Right atrium auricular region (tissue), 2 donors: ENCODE results near the gene ZHX3. TPM values are rescaled to one million over a fixed set of nuclear protein-coding genes. Genes with fewer than 3 reads are reported as not detected.
"Not testable (repeated sequence)": the region's sequence is repeated elsewhere in the genome, so short reads cannot be mapped to it uniquely, and the experiment has no call there.

Source experiments
- DNase-seq: peaks from one replicate; pipeline ENCODE4 v3.0.0-alpha.2; 2019; ENCODE audit warnings: low spot score
- H3K27ac ChIP-seq, 2 donors: fragments of 200-600 bp; sonication (generic); 1 replicate in 1 of 2; 2 replicates in 1 of 2; pipeline ENCODE4 v1.5.1; 2016 to 2019
- H3K27me3 ChIP-seq, 2 donors: fragments of 200-600 bp; sonication (generic); one replicate each; pipeline versions ENCODE4 v1.5.1 to v1.6.0; 2017 to 2019
- H3K36me3 ChIP-seq: fragments of 200-600 bp; sonication (generic); one replicate; pipeline ENCODE4 v1.5.1; 2016
- H3K4me1 ChIP-seq, 2 donors: fragments of 200-600 bp; sonication (generic); one replicate each; pipeline versions ENCODE4 v1.5.1 to v1.6.0; 2017 to 2019
- H3K4me3 ChIP-seq, 2 donors: fragments of 200-600 bp; sonication (generic); 1 replicate in 1 of 2; 2 replicates in 1 of 2; pipeline ENCODE4 v1.5.1; 2017 to 2019; ENCODE audit warnings: mild to moderate bottlenecking in 1 of 2, moderate library complexity in 1 of 2
- H3K9me3 ChIP-seq, 2 donors: fragments of 200-600 bp; sonication (generic); one replicate each; pipeline ENCODE4 v1.5.1; 2019
- total RNA-seq, 2 donors: library from RNA; depleted of rRNA; stranded (reverse); fragments of >200 nt; gene quantifications; one replicate each; pipeline ENCODE4 v1.1.0, GENCODE V29; 2016
- TF ChIP-seq, protein P1 (sequence below), 2 donors: fragments of 200-600 bp; sonication (generic); IDR thresholded peaks; one replicate each; pipeline ENCODE4 v1.5.1; 2019; ENCODE audit warnings: antibody characterized with exemption in 2 of 2

The ZHX3 gene
- total RNA-seq, 2 donors from 2014 or later, result 23.8 to 25.7 TPM

- no peak overlapping the region for H3K4me3 ChIP-seq
- H3K27ac ChIP-seq, result peak overlapping the region; percentile 37 to 90
- H3K27me3 ChIP-seq, result no peaks in the 10 kb centered on the region
- peaks cover 0 to 46% of the 10 kb centered on the region in 2 donors for H3K4me1 ChIP-seq
- no peak for DNase-seq
- H3K9me3 ChIP-seq, result no peaks in the 10 kb centered on the region
- H3K36me3 ChIP-seq, result no peaks in the 10 kb centered on the region
- TF ChIP-seq, protein P1, sequence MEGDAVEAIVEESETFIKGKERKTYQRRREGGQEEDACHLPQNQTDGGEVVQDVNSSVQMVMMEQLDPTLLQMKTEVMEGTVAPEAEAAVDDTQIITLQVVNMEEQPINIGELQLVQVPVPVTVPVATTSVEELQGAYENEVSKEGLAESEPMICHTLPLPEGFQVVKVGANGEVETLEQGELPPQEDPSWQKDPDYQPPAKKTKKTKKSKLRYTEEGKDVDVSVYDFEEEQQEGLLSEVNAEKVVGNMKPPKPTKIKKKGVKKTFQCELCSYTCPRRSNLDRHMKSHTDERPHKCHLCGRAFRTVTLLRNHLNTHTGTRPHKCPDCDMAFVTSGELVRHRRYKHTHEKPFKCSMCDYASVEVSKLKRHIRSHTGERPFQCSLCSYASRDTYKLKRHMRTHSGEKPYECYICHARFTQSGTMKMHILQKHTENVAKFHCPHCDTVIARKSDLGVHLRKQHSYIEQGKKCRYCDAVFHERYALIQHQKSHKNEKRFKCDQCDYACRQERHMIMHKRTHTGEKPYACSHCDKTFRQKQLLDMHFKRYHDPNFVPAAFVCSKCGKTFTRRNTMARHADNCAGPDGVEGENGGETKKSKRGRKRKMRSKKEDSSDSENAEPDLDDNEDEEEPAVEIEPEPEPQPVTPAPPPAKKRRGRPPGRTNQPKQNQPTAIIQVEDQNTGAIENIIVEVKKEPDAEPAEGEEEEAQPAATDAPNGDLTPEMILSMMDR (IDR thresholded peaks at IDR 0.05), result no peak
Observed at GRCh38 chr20:41314386-41314785, 3.1 kb downstream of the ZHX3 start.

DNA sequence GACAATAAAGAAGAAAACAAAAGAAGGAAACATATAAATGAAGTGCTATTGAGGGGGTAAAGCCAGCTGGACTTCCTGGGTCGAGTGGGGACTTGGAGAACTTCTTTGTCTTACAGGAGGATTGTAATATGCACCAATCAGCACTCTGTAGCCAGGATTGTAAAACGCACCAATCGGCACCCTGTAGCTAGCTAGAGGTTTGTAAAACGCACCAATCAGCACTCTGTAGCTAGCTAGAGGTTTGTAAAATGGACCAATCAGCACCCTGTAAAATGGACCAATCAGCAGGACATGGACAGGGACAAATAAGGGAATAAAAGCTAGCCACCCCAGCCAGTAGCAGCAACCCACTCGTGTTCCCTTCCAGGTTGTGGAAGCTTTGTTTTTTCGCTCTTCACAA lies 5.5 kb downstream of the ZHX3 start:
- peaks cover 0 to 57% of the 10 kb centered on the region in 2 donors for H3K4me1 ChIP-seq
- DNase-seq, result not testable (repeated sequence)

GRCh38 chr20:41309817-41310216 lies 7.7 kb downstream of the ZHX3 start:
- TF ChIP-seq, protein P1 (IDR thresholded peaks at IDR 0.05), result no peak
- Histone ChIP-seq H3K4me3 (no peak overlapping the region), H3K27ac (peak overlapping the region; percentile 13 to 66), H3K36me3 (no peaks in the 10 kb centered on the region), H3K27me3 (no peaks in the 10 kb centered on the region), H3K9me3 (no peaks in the 10 kb centered on the region), H3K4me1 (peaks cover 0 to 39% of the 10 kb centered on the region in 2 donors)
- no peak for DNase-seq

More for the DNA sequence above, 5.5 kb downstream of the ZHX3 start:
- not testable (repeated sequence) for H3K36me3 ChIP-seq, H3K27ac ChIP-seq, H3K27me3 ChIP-seq, H3K4me3 ChIP-seq, H3K9me3 ChIP-seq

DNA sequence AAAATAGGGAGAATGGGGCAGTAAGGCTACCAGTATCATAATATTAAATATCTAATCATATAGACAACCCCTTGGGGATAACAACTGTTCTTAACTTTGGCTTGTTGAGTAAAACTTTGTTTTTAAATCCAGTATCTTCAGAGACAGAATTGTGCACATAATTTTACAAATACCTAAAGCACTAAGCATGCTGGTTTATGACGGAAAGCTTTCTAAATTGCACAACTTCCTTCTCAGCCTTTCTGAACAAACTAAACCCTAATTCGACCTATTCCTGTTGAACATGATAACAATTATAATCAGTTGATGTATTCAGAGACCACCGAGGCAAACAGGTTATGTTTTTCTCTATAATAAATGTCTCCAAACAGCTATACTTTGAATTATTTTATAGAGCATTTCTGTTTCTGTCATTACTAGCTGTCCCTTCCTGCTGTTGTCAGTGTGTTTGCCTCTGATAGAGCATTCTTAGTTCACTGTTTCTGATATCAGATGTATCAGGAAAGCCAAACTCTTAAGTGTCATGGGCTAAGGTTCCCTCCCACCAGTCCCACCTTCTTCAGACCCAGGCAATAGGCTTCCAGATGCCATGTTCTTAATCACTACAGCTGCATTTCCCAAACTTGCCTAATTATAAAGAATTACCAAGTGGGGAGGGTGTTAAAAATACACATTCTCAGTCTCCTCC lies 8.7 kb downstream of the ZHX3 start:
- no peaks in the 10 kb centered on the region for H3K27me3 ChIP-seq
- H3K36me3 ChIP-seq, result no peaks in the 10 kb centered on the region
- peak overlapping the region; percentile 13 to 66 for H3K27ac ChIP-seq
- H3K4me3 ChIP-seq, result no peak overlapping the region
- no peak for DNase-seq
- H3K4me1 ChIP-seq, result peaks cover 0 to 39% of the 10 kb centered on the region in 2 donors
- TF ChIP-seq, protein P1 (IDR thresholded peaks at IDR 0.05), result no peak
- H3K9me3 ChIP-seq, result no peaks in the 10 kb centered on the region

DNA sequence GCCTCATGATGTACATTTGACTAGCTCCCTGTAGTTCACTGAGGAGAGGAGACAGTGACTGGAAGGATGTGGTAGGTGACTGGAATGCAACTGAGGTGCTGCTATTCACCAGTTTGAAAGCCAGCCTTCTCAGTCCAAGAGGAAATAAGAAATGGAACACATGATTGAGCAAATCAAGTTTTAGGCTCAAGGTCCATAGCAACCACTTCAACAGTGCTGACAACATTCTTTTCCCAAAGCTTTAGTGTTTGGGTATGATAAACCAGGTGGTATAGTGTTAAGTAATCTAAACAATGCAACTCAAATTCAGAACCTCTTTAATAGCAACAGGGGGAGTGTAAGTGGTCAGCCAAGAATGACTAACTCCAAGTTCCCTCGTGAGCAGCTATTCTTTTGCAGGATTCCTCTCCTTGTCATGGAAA lies 9.2 kb downstream of the ZHX3 start:
- Histone ChIP-seq H3K4me1 (peaks cover 0 to 38% of the 10 kb centered on the region in 2 donors), H3K4me3 (no peak overlapping the region), H3K36me3 (no peaks in the 10 kb centered on the region), H3K9me3 (no peaks in the 10 kb centered on the region), H3K27ac (peak overlapping the region; percentile 13 to 66), H3K27me3 (no peaks in the 10 kb centered on the region)
- no peak for DNase-seq
- TF ChIP-seq, protein P1 (IDR thresholded peaks at IDR 0.05), result no peak

- H3K4me3 ChIP-seq, result no peak overlapping the region
- DNase-seq, result no peak
- no peaks in the 10 kb centered on the region for H3K27me3 ChIP-seq
- H3K27ac ChIP-seq, result no peak overlapping the region
- H3K36me3 ChIP-seq, result no peaks in the 10 kb centered on the region
- H3K9me3 ChIP-seq, result no peaks in the 10 kb centered on the region
- TF ChIP-seq, protein P1 (IDR thresholded peaks at IDR 0.05), result no peak
- H3K4me1 ChIP-seq, result peaks cover 0 to 38% of the 10 kb centered on the region in 2 donors
Observed at GRCh38 chr20:41307021-41307420, 10.5 kb downstream of the ZHX3 start.
